Measurements from ENCODE around the gene SAMD4B.

Gene SAMD4B

GRCh38 chr19:39398297-39398864, 56.2 kb downstream of the SAMD4B start:
- no peak overlapping the region for H3K4me3 ChIP-seq (ENCODE audit: low read depth, low read length)
- peak overlapping the region; percentile 41; the same call in 1 of the 2 replicates for H3K27ac ChIP-seq (ENCODE audit: low read depth, low read length)
- H3K9ac ChIP-seq (ENCODE audit: low read length), result peak overlapping the region; percentile 9
- H3K36me3 ChIP-seq (ENCODE audit: control insufficient read depth, insufficient read depth, low read length), result peaks cover 29% of the 10 kb centered on the region
- H3K9me3 ChIP-seq (ENCODE audit: control insufficient read depth, insufficient read depth, low read depth, low read length), result no peaks in the 10 kb centered on the region
- peaks cover 28% of the 10 kb centered on the region for H3K4me1 ChIP-seq (ENCODE audit: control insufficient read depth, insufficient read depth, low read length)
- H3K27me3 ChIP-seq (ENCODE audit: control insufficient read depth, insufficient read depth, low read length), result no peaks in the 10 kb centered on the region

- Histone ChIP-seq H3K9me3 (ENCODE audit: control insufficient read depth, insufficient read depth, low read depth, low read length) (no peaks in the 10 kb centered on the region), H3K36me3 (ENCODE audit: control insufficient read depth, insufficient read depth, low read length) (peaks cover 21% of the 10 kb centered on the region), H3K4me1 (ENCODE audit: control insufficient read depth, insufficient read depth, low read length) (peaks cover 33% of the 10 kb centered on the region), H3K27me3 (ENCODE audit: control insufficient read depth, insufficient read depth, low read length) (no peaks in the 10 kb centered on the region), H3K27ac (ENCODE audit: low read depth, low read length) (no peak overlapping the region), H3K4me3 (ENCODE audit: low read depth, low read length) (no peak overlapping the region), H3K9ac (ENCODE audit: low read length) (no peak overlapping the region)
These were observed 57.4 kb downstream of the SAMD4B start for GRCh38 chr19:39399668-39400050.

DNA sequence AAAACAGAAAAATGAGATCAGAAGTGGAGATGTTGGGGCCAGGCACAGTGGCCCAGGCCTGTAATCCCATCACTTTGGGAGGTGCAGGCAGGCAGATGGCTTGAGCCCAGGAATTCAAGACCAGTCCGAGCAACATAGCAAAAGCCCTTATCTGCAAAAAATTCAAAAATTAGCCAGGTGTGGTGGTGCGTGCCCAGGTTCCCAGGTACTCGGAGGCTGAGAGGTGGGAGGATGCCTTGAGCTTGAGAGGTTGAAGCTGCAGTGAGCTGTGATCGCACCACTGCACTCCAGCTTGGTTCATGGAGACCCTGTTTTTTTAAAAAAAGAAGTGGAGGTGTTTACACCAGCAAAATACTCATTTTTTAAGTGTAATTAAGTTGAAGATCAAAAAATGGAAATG, 57.8 kb downstream of the SAMD4B start:
- Histone ChIP-seq H3K9me3 (ENCODE audit: control insufficient read depth, insufficient read depth, low read depth, low read length) (no peaks in the 10 kb centered on the region), H3K4me1 (ENCODE audit: control insufficient read depth, insufficient read depth, low read length) (peaks cover 37% of the 10 kb centered on the region), H3K9ac (ENCODE audit: low read length) (no peak overlapping the region), H3K27me3 (ENCODE audit: control insufficient read depth, insufficient read depth, low read length) (no peaks in the 10 kb centered on the region), H3K27ac (ENCODE audit: low read depth, low read length) (no peak overlapping the region), H3K4me3 (ENCODE audit: low read depth, low read length) (no peak overlapping the region), H3K36me3 (ENCODE audit: control insufficient read depth, insufficient read depth, low read length) (peaks cover 17% of the 10 kb centered on the region)

DNA sequence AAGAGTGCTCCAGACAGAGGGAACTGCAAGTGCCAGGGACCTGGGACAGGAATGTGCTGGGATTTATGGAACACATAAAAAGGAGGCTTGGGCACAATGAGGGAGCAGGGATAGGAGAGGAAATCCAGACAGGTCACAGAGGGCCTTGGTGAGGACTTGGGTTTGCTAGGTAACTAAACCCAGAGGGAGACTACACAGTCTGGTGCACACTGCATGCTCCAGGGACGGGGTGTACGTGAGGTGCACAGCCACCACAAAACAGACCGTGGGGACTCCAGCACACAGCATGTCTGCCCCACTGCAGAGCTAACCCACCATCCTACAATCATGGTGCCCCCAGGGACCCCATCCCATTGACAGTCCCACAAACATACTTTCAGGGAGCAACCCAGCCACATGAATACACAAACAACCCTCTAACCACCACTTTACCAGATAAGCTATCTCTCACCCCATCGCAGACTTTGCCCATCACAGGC, 58.9 kb downstream of the SAMD4B start:
- Histone ChIP-seq H3K27me3 (ENCODE audit: control insufficient read depth, insufficient read depth, low read length) (no peaks in the 10 kb centered on the region), H3K36me3 (ENCODE audit: control insufficient read depth, insufficient read depth, low read length) (peaks cover 11% of the 10 kb centered on the region), H3K9ac (ENCODE audit: low read length) (peak overlapping the region; percentile 94), H3K9me3 (ENCODE audit: control insufficient read depth, insufficient read depth, low read depth, low read length) (no peaks in the 10 kb centered on the region), H3K4me3 (ENCODE audit: low read depth, low read length) (no peak overlapping the region), H3K4me1 (ENCODE audit: control insufficient read depth, insufficient read depth, low read length) (peaks cover 45% of the 10 kb centered on the region), H3K27ac (ENCODE audit: low read depth, low read length) (peak overlapping the region; percentile 10; the same call in 1 of the 2 replicates)

GRCh38 chr19:39401549-39402345, 59.5 kb downstream of the SAMD4B start:
- no peaks in the 10 kb centered on the region for H3K27me3 ChIP-seq (ENCODE audit: control insufficient read depth, insufficient read depth, low read length)
- H3K9ac ChIP-seq (ENCODE audit: low read length), result peak overlapping the region; percentile 94
- peak overlapping the region; percentile 97; the same call in 1 of the 2 replicates for H3K27ac ChIP-seq (ENCODE audit: low read depth, low read length)
- no peaks in the 10 kb centered on the region for H3K9me3 ChIP-seq (ENCODE audit: control insufficient read depth, insufficient read depth, low read depth, low read length)
- peak overlapping the region; percentile 65 for H3K4me3 ChIP-seq (ENCODE audit: low read depth, low read length)
- H3K4me1 ChIP-seq (ENCODE audit: control insufficient read depth, insufficient read depth, low read length), result peaks cover 48% of the 10 kb centered on the region
- peaks cover 11% of the 10 kb centered on the region for H3K36me3 ChIP-seq (ENCODE audit: control insufficient read depth, insufficient read depth, low read length)

- peaks cover 48% of the 10 kb centered on the region for H3K4me1 ChIP-seq (ENCODE audit: control insufficient read depth, insufficient read depth, low read length)
- H3K9me3 ChIP-seq (ENCODE audit: control insufficient read depth, insufficient read depth, low read depth, low read length), result no peaks in the 10 kb centered on the region
- H3K36me3 ChIP-seq (ENCODE audit: control insufficient read depth, insufficient read depth, low read length), result peaks cover 6% of the 10 kb centered on the region; the same call in 1 of the 2 replicates
- peak overlapping the region; percentile 65 for H3K4me3 ChIP-seq (ENCODE audit: low read depth, low read length)
- no peaks in the 10 kb centered on the region for H3K27me3 ChIP-seq (ENCODE audit: control insufficient read depth, insufficient read depth, low read length)
- peak overlapping the region; percentile 97 for H3K27ac ChIP-seq (ENCODE audit: low read depth, low read length)
- H3K9ac ChIP-seq (ENCODE audit: low read length), result peak overlapping the region; percentile 94
These were observed 60.4 kb downstream of the SAMD4B start for GRCh38 chr19:39402346-39403300.

GRCh38 chr19:39403331-39404312, 61.4 kb downstream of the SAMD4B start:
- Histone ChIP-seq H3K27me3 (ENCODE audit: control insufficient read depth, insufficient read depth, low read length) (no peaks in the 10 kb centered on the region), H3K9ac (ENCODE audit: low read length) (peak overlapping the region; percentile 94), H3K27ac (ENCODE audit: low read depth, low read length) (peak overlapping the region; percentile 97), H3K4me3 (ENCODE audit: low read depth, low read length) (peak overlapping the region; percentile 65), H3K9me3 (ENCODE audit: control insufficient read depth, insufficient read depth, low read depth, low read length) (no peaks in the 10 kb centered on the region), H3K36me3 (ENCODE audit: control insufficient read depth, insufficient read depth, low read length) (peaks cover 4% of the 10 kb centered on the region; the same call in 1 of the 2 replicates), H3K4me1 (ENCODE audit: control insufficient read depth, insufficient read depth, low read length) (peaks cover 48% of the 10 kb centered on the region)

- H3K9me3 ChIP-seq (ENCODE audit: control insufficient read depth, insufficient read depth, low read depth, low read length), result no peaks in the 10 kb centered on the region
- peaks cover 52% of the 10 kb centered on the region for H3K4me1 ChIP-seq (ENCODE audit: control insufficient read depth, insufficient read depth, low read length)
- no peaks in the 10 kb centered on the region for H3K36me3 ChIP-seq (ENCODE audit: control insufficient read depth, insufficient read depth, low read length)
- H3K9ac ChIP-seq (ENCODE audit: low read length), result no peak overlapping the region
- H3K27ac ChIP-seq (ENCODE audit: low read depth, low read length), result no peak overlapping the region
- H3K4me3 ChIP-seq (ENCODE audit: low read depth, low read length), result no peak overlapping the region
- H3K27me3 ChIP-seq (ENCODE audit: control insufficient read depth, insufficient read depth, low read length), result no peaks in the 10 kb centered on the region
These were observed 63.2 kb downstream of the SAMD4B start for GRCh38 chr19:39405261-39405957.

GRCh38 chr19:39405958-39406655, 63.9 kb downstream of the SAMD4B start:
- H3K4me1 ChIP-seq (ENCODE audit: control insufficient read depth, insufficient read depth, low read length), result peaks cover 56% of the 10 kb centered on the region

More at GRCh38 chr19:39405958-39406655, 63.9 kb downstream of the SAMD4B start:
- no peaks in the 10 kb centered on the region for H3K36me3 ChIP-seq (ENCODE audit: control insufficient read depth, insufficient read depth, low read length)
- H3K27ac ChIP-seq (ENCODE audit: low read depth, low read length), result 0 out of 2 replicates have a peak overlapping the region, but pooled peaks have one; percentile 18
- H3K4me3 ChIP-seq (ENCODE audit: low read depth, low read length), result peak overlapping the region; percentile 93
- H3K27me3 ChIP-seq (ENCODE audit: control insufficient read depth, insufficient read depth, low read length), result no peaks in the 10 kb centered on the region
- H3K9me3 ChIP-seq (ENCODE audit: control insufficient read depth, insufficient read depth, low read depth, low read length), result no peaks in the 10 kb centered on the region
- H3K9ac ChIP-seq (ENCODE audit: low read length), result peak overlapping the region; percentile 49
